Activated naive CD4-positive, alpha-beta T cell treated with anti-CD3 and anti-CD28 coated beads, Interleukin-2, amount 50 U/mL, for 24 hours (primary cell): Measurements from ENCODE around the gene MLF1.
"Not testable (repeated sequence)": the region's sequence is repeated elsewhere in the genome, so short reads cannot be mapped to it uniquely, and the experiment has no call there.

Experiments used
- H3K27ac Mint-ChIP-seq: one replicate; pipeline ENCODE4 v1.8.0; 2021; ENCODE audit warnings: mild to moderate bottlenecking, mixed read lengths
- H3K27me3 Mint-ChIP-seq: one replicate; pipeline ENCODE4 v1.8.0; 2021; ENCODE audit warnings: mixed read lengths
- H3K36me3 Mint-ChIP-seq: one replicate; pipeline ENCODE4 v1.8.0; 2021; ENCODE audit warnings: mixed read lengths
- H3K4me1 Mint-ChIP-seq: one replicate; pipeline ENCODE4 v1.8.0; 2021; ENCODE audit warnings: mixed read lengths
- H3K4me3 Mint-ChIP-seq: one replicate; pipeline ENCODE4 v1.8.0; 2021; ENCODE audit warnings: mild to moderate bottlenecking, mixed read lengths
- H3K9me3 Mint-ChIP-seq: one replicate; pipeline ENCODE4 v1.8.0; 2021; ENCODE audit warnings: mixed read lengths

The MLF1 gene, protein sequence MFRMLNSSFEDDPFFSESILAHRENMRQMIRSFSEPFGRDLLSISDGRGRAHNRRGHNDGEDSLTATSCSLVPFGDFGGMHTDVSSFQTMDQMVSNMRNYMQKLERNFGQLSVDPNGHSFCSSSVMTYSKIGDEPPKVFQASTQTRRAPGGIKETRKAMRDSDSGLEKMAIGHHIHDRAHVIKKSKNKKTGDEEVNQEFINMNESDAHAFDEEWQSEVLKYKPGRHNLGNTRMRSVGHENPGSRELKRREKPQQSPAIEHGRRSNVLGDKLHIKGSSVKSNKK

GRCh38 chr3:158570999-158571702 lies at the start of gene MLF1:
Gene MLF1, plus strand, starts transcription at chr3:158571194. Its CDS starts 107 bp downstream, at chr3:158571301.
- Mint-ChIP-seq H3K9me3 (no peaks in the 10 kb centered on the region), H3K4me1 (peaks cover 15% of the 10 kb centered on the region), H3K36me3 (peaks cover 3% of the 10 kb centered on the region), H3K4me3 (peak within 1 kb of the TSS; percentile 83), H3K27me3 (peaks cover 38% of the 10 kb centered on the region), H3K27ac (no peak within 1 kb of the TSS)

GRCh38 chr3:158522221-158523136 lies 48.5 kb upstream of the MLF1 start:
- Mint-ChIP-seq H3K9me3 (no peaks in the 10 kb centered on the region), H3K4me1 (no peaks in the 10 kb centered on the region), H3K27me3 (no peaks in the 10 kb centered on the region), H3K27ac (no peak overlapping the region), H3K36me3 (peaks cover 5% of the 10 kb centered on the region), H3K4me3 (no peak overlapping the region)

DNA sequence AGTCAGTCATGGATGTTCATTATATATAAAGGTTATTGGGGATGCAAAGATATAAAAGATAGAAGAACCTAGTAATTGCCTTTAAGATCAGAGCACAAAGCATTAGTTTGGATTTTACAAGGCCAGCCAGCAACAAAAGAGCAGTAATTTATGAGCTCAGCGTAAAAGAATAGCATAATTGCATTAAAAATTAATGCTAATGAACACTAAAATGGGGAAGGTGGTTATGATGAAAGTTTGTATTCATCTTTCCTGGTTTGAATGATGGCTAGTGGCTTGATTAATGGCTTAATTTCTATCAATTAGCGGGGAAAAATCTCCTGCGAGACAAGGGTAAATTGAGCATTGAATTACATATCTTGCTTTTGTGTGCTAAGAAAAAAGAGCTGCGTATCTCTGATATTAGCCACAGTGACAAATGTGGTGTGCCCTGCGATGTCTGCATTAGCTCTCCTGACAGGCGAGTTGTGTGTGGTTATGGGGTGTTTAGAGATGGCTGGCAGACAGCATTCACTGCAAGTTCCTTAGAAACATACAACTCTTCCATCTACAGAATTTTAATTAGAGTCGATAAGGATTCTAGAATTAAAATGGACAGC lies 42.8 kb upstream of the MLF1 start:
- H3K9me3 Mint-ChIP-seq, result no peaks in the 10 kb centered on the region

GRCh38 chr3:158531334-158531733 lies 39.7 kb upstream of the MLF1 start:
- no peaks in the 10 kb centered on the region for H3K9me3 Mint-ChIP-seq
- no peaks in the 10 kb centered on the region for H3K4me1 Mint-ChIP-seq
- H3K36me3 Mint-ChIP-seq, result no peaks in the 10 kb centered on the region
- H3K4me3 Mint-ChIP-seq, result no peak overlapping the region
- no peaks in the 10 kb centered on the region for H3K27me3 Mint-ChIP-seq
- H3K27ac Mint-ChIP-seq, result no peak overlapping the region

More for the DNA sequence above, 42.8 kb upstream of the MLF1 start:
- H3K27me3 Mint-ChIP-seq, result no peaks in the 10 kb centered on the region
- no peaks in the 10 kb centered on the region for H3K36me3 Mint-ChIP-seq
- no peak overlapping the region for H3K4me3 Mint-ChIP-seq
- H3K27ac Mint-ChIP-seq, result no peak overlapping the region
- H3K4me1 Mint-ChIP-seq, result no peaks in the 10 kb centered on the region

DNA sequence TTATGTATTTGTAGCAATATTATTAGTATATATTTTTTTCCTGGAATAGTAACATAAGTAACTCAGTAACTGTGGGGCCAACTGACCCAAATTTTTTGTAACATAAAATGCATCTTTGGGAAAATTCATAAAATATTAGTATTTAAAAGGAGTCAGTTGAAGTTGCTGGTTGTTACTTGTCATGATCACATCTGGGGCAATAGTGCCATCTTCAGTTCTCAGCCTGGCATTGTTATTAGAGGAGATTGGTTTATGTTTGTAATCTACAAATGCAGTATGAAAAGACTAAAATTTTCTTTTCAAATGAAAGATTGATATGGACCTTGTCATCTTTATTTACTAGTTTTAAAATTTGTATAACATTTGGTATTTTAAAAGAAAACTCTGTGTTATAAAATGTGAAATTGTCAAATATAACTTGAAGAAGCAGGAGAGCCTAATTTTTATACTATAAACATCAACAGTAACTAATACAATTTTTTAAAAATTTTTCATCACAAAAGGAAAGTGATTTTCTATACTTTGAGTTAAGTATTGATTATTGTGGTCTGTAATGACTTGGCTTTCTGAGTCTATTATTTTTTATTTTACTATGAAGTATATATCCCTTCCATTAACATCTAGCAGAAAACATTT lies 38.8 kb upstream of the MLF1 start:
- H3K27me3 Mint-ChIP-seq, result no peaks in the 10 kb centered on the region
- H3K4me1 Mint-ChIP-seq, result no peaks in the 10 kb centered on the region
- H3K36me3 Mint-ChIP-seq, result peaks cover 1% of the 10 kb centered on the region
- H3K9me3 Mint-ChIP-seq, result no peaks in the 10 kb centered on the region
- H3K27ac Mint-ChIP-seq, result no peak overlapping the region
- no peak overlapping the region for H3K4me3 Mint-ChIP-seq

DNA sequence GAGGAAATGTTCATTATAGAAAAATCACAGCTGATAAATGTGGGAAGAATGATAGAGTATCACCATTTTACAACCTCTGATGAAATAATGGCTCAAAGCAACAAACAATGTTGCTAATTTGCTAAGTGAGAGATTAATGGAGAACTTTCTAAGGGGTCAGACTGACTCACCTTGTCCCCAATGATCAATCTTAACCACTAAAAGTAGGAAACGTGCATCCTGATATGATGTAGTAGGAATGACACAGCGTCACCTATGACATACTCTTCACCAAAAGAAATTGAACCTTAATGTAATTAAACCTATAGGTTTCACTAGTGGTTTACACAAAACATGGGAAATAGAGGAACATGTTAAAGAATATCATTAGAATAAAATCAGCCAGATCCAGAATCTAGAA lies 35.1 kb upstream of the MLF1 start:
- H3K27ac Mint-ChIP-seq, result no peak overlapping the region
- no peaks in the 10 kb centered on the region for H3K27me3 Mint-ChIP-seq

DNA sequence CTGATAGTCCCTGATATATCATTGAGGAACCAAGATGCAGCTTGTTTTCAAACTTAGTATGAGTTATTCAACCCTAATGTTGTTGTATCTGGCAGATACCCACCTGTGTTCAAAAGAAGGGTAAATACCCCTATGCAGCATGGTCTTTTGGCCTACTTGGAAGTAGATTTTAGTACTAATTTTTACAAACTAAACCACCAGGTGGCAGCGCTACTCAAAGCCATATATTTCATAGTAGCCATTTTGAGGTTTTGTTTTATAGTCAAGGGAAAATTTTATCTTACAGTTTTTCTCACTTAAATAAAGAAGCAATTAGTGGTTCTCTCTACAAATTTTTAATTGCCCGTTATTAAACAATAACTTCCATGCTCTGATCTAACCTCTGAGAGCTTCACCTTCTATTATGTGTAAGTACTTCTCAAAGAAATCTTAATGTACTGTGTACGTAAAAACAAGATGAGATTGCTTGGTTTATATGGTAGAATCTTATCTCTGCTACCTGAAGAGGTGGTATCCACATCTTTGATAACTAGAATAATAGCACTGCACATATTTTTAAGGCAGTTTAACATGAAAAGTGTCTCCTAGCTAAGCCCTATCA lies 31.5 kb upstream of the MLF1 start:
- Mint-ChIP-seq H3K27ac (no peak overlapping the region), H3K4me1 (no peaks in the 10 kb centered on the region), H3K9me3 (no peaks in the 10 kb centered on the region), H3K4me3 (no peak overlapping the region), H3K27me3 (no peaks in the 10 kb centered on the region), H3K36me3 (peaks cover 6% of the 10 kb centered on the region)

More for the DNA sequence above, 35.1 kb upstream of the MLF1 start:
- peaks cover 1% of the 10 kb centered on the region for H3K36me3 Mint-ChIP-seq
- no peak overlapping the region for H3K4me3 Mint-ChIP-seq
- H3K9me3 Mint-ChIP-seq, result no peaks in the 10 kb centered on the region
- H3K4me1 Mint-ChIP-seq, result no peaks in the 10 kb centered on the region

DNA sequence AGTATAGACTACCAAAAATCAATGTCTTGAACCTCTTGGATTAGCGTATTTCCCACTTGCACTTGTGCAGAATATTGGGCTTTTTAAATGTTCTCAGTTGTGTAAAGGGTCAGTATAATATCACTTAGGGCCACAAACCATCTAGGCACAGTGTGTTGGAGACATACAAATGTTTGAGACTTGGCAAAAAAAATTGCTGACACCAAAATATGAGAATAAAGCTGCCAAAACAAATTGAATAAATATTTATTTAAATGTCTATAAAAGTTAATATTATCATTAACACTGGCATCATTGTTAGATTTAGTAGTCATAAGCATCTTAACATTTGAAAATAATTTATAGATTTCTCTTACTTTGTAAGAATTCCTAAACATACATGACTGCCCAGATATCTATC lies 30.9 kb upstream of the MLF1 start:
- no peak overlapping the region for H3K4me3 Mint-ChIP-seq
- H3K4me1 Mint-ChIP-seq, result no peaks in the 10 kb centered on the region
- H3K36me3 Mint-ChIP-seq, result peaks cover 6% of the 10 kb centered on the region
- H3K27ac Mint-ChIP-seq, result no peak overlapping the region
- no peaks in the 10 kb centered on the region for H3K9me3 Mint-ChIP-seq
- no peaks in the 10 kb centered on the region for H3K27me3 Mint-ChIP-seq

- Mint-ChIP-seq H3K27me3 (no peaks in the 10 kb centered on the region), H3K36me3 (peaks cover 14% of the 10 kb centered on the region), H3K4me1 (no peaks in the 10 kb centered on the region), H3K27ac (no peak overlapping the region), H3K4me3 (no peak overlapping the region), H3K9me3 (no peaks in the 10 kb centered on the region)
Observed at GRCh38 chr3:158548691-158549090, 22.3 kb upstream of the MLF1 start.

GRCh38 chr3:158549938-158550337 lies 21.1 kb upstream of the MLF1 start:
- not testable (repeated sequence) for H3K4me3 Mint-ChIP-seq, H3K27me3 Mint-ChIP-seq, H3K27ac Mint-ChIP-seq, H3K9me3 Mint-ChIP-seq, H3K4me1 Mint-ChIP-seq, H3K36me3 Mint-ChIP-seq

DNA sequence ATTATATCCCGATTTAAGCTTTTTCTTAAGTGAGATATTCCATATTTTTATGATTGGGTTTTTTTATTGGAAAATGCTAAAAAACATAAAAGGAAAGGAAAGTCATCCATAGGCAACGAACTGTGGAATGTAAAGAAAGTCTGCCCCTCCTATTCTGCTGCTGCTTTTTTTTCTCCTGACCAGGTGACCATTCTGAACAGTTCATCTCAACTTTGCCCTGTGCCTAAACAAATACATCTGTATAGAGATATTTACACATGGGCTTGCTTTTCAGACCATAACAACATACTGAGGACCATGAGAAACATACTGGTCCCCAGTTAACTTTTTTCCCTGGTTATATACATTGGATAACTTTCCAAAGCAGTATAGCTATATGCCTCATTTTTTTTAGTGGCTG lies 18.9 kb upstream of the MLF1 start:
- no peak overlapping the region for H3K27ac Mint-ChIP-seq
- no peaks in the 10 kb centered on the region for H3K9me3 Mint-ChIP-seq
- H3K27me3 Mint-ChIP-seq, result peaks cover 4% of the 10 kb centered on the region
- peaks cover 7% of the 10 kb centered on the region for H3K36me3 Mint-ChIP-seq
- no peaks in the 10 kb centered on the region for H3K4me1 Mint-ChIP-seq
- H3K4me3 Mint-ChIP-seq, result no peak overlapping the region

DNA sequence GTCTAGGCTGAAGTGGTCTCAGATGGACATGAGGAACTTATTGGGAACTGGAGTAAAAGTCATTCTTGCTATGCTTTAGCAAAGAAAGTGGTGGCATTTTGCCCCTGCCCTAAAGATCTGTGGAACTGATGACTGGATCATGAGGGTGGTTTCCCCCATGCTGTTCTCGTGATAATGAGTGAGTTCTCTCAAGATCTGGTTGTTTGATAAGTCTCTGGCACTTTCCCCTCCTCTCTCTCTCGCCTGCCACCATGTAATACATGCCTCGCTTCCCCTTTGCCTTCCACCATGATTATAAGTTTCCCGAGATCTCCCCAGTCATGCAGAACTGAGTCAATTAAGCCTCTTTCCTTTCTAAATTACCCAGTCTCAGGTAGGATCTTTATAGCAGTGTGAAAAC lies 11.5 kb upstream of the MLF1 start:
- H3K9me3 Mint-ChIP-seq, result no peaks in the 10 kb centered on the region

GRCh38 chr3:158560979-158561378 lies 10.0 kb upstream of the MLF1 start:
- no peak overlapping the region for H3K27ac Mint-ChIP-seq
- H3K27me3 Mint-ChIP-seq, result peaks cover 16% of the 10 kb centered on the region

More for the DNA sequence above, 11.5 kb upstream of the MLF1 start:
- Mint-ChIP-seq H3K27me3 (peaks cover 12% of the 10 kb centered on the region), H3K36me3 (no peaks in the 10 kb centered on the region), H3K4me1 (no peaks in the 10 kb centered on the region), H3K4me3 (no peak overlapping the region), H3K27ac (no peak overlapping the region)

GRCh38 chr3:158562674-158563073 lies 8.3 kb upstream of the MLF1 start:
- H3K4me1 Mint-ChIP-seq, result no peaks in the 10 kb centered on the region
- no peaks in the 10 kb centered on the region for H3K9me3 Mint-ChIP-seq
- H3K27me3 Mint-ChIP-seq, result peaks cover 11% of the 10 kb centered on the region
- no peak overlapping the region for H3K4me3 Mint-ChIP-seq
- H3K36me3 Mint-ChIP-seq, result peaks cover 3% of the 10 kb centered on the region
- no peak overlapping the region for H3K27ac Mint-ChIP-seq

More at GRCh38 chr3:158560979-158561378, 10.0 kb upstream of the MLF1 start:
- Mint-ChIP-seq H3K36me3 (peaks cover 2% of the 10 kb centered on the region), H3K9me3 (no peaks in the 10 kb centered on the region), H3K4me1 (no peaks in the 10 kb centered on the region), H3K4me3 (no peak overlapping the region)

- H3K27me3 Mint-ChIP-seq, result peaks cover 14% of the 10 kb centered on the region
- H3K4me3 Mint-ChIP-seq, result no peak overlapping the region
- H3K27ac Mint-ChIP-seq, result no peak overlapping the region
- no peaks in the 10 kb centered on the region for H3K4me1 Mint-ChIP-seq
- no peaks in the 10 kb centered on the region for H3K9me3 Mint-ChIP-seq
- H3K36me3 Mint-ChIP-seq, result peaks cover 3% of the 10 kb centered on the region
Observed at GRCh38 chr3:158563076-158563475, 7.9 kb upstream of the MLF1 start.
